Caco-2 (cell line): Measurements from ENCODE around the gene MRLN. TPM values are rescaled to one million over a fixed set of nuclear protein-coding genes. Genes with fewer than 3 reads are reported as not detected.
"Not testable (repeated sequence)": the region's sequence is repeated elsewhere in the genome, so short reads cannot be mapped to it uniquely, and the experiment has no call there.

Experiments used
- BruUV-seq: library from RNA; stranded (reverse); fragments of 400-500 nt; replicated peaks from 2 replicates; lab custom pipeline; 2021; lab: Mats Ljungman, UMichigan
- CTCF ChIA-PET: fragments of 300-600 bp; sonication (Branson Sonifier 250); formaldehyde crosslinking; loops from one replicate; lab custom pipeline; 2022; ENCODE audit warnings: antibody characterized with exemption; lab: Charles Lee
- POLR2A ChIA-PET: fragments of 300-600 bp; sonication (Branson Sonifier 250); formaldehyde crosslinking; loops from one replicate; lab custom pipeline; 2022; ENCODE audit warnings: antibody characterized with exemption; lab: Charles Lee
- DNase-seq, 2 experiments: peaks; one replicate each; pipeline versions ENCODE4 v3.0.0 to v3.0.0-alpha.2; 2020 to 2022
- H3K27me3 ChIP-seq: replicated peaks from 2 replicates; pipeline ENCODE4 v1.6.0; 2011; ENCODE audit warnings: low read length; ENCODE audit not compliant: control insufficient read depth, insufficient read depth
- H3K36me3 ChIP-seq: 2 replicates; pipeline ENCODE4 v1.5.1; 2011; ENCODE audit warnings: low read length; ENCODE audit not compliant: control insufficient read depth, insufficient read depth
- H3K4me1 ChIP-seq: fragments of 250-450 bp; sonication (Bioruptor Pico); 2 replicates; pipeline ENCODE4 v1.5.1; 2020; ENCODE audit warnings: mild to moderate bottlenecking
- H3K4me3 ChIP-seq: 2 replicates; pipeline ENCODE4 v1.5.1; 2011; ENCODE audit warnings: low read depth, mild to moderate bottlenecking, control low read depth, low read length
- H3K9me3 ChIP-seq: fragments of 250-450 bp; sonication (Bioruptor Pico); 2 replicates; pipeline ENCODE4 v1.5.1; 2020; ENCODE audit warnings: mild to moderate bottlenecking, moderate library complexity
- H3K27ac Mint-ChIP-seq: one replicate; pipeline ENCODE4 v1.8.0; 2022; ENCODE audit warnings: mixed read lengths; ENCODE audit not compliant: unreplicated experiment
- H3K27me3 Mint-ChIP-seq: one replicate; pipeline ENCODE4 v1.8.0; 2022; ENCODE audit warnings: mixed read lengths; ENCODE audit not compliant: insufficient read depth, unreplicated experiment
- H3K36me3 Mint-ChIP-seq: one replicate; pipeline ENCODE4 v1.8.0; 2022; ENCODE audit warnings: mild to moderate bottlenecking, mixed read lengths; ENCODE audit not compliant: insufficient read depth, unreplicated experiment
- H3K4me1 Mint-ChIP-seq: one replicate; pipeline ENCODE4 v1.8.0; 2022; ENCODE audit warnings: low read depth, mixed read lengths; ENCODE audit not compliant: unreplicated experiment
- H3K4me3 Mint-ChIP-seq: one replicate; pipeline ENCODE4 v1.8.0; 2022; ENCODE audit warnings: mild to moderate bottlenecking, moderate library complexity, mixed read lengths; ENCODE audit not compliant: unreplicated experiment
- H3K9me3 Mint-ChIP-seq: one replicate; pipeline ENCODE4 v1.8.0; 2022; ENCODE audit warnings: mixed read lengths; ENCODE audit not compliant: unreplicated experiment
- intact Hi-C: fragments of 100-400 bp; cut with micrococcal nuclease; formaldehyde crosslinking; loops from one replicate; pipeline ENCODE4 v1.10.0; 2022; ENCODE audit not compliant: unreplicated experiment
- total RNA-seq: library from RNA; stranded (reverse); gene quantifications from 2 replicates; pipeline ENCODE4 v1.2.3, GENCODE V29; 2022
- TF ChIP-seq, protein P1 (sequence below), 2 experiments: fragments of 200-600 bp in 1 of 2; IDR thresholded peaks; 1 replicate in 1 of 2; 2 replicates in 1 of 2; pipeline versions ENCODE4 v1.5.1 to v1.8.0; 2011 to 2022; ENCODE audit warnings: antibody characterized with exemption in 1 of 2, control low read depth in 1 of 2, inconsistent platforms in 1 of 2, low read depth in 1 of 2, low read length in 1 of 2, mild to moderate bottlenecking in 1 of 2, moderate library complexity in 1 of 2; ENCODE audit not compliant: insufficient read depth in 1 of 2, severe bottlenecking in 1 of 2, unreplicated experiment in 1 of 2

The MRLN gene
- total RNA-seq, 1 experiment from 2014 or later: 0.98 TPM

GRCh38 chr10:59748834-59749233, 4.4 kb downstream of the MRLN start:
- Mint-ChIP-seq H3K27ac (no peak overlapping the region), H3K4me3 (no peak overlapping the region), H3K4me1 (no peaks in the 10 kb centered on the region), H3K27me3 (peaks cover 16% of the 10 kb centered on the region), H3K36me3 (no peaks in the 10 kb centered on the region), H3K9me3 (peaks cover 10% of the 10 kb centered on the region)
- ChIA-PET POLR2A (no interaction called here), CTCF (interaction anchor here (0.7 kb wide), 1 partner anchor 179 kb away, joined by 3 read pairs; no protein-coding TSS in a partner anchor)
- no TSS peak for BruUV-seq
- TF ChIP-seq, protein P1, sequence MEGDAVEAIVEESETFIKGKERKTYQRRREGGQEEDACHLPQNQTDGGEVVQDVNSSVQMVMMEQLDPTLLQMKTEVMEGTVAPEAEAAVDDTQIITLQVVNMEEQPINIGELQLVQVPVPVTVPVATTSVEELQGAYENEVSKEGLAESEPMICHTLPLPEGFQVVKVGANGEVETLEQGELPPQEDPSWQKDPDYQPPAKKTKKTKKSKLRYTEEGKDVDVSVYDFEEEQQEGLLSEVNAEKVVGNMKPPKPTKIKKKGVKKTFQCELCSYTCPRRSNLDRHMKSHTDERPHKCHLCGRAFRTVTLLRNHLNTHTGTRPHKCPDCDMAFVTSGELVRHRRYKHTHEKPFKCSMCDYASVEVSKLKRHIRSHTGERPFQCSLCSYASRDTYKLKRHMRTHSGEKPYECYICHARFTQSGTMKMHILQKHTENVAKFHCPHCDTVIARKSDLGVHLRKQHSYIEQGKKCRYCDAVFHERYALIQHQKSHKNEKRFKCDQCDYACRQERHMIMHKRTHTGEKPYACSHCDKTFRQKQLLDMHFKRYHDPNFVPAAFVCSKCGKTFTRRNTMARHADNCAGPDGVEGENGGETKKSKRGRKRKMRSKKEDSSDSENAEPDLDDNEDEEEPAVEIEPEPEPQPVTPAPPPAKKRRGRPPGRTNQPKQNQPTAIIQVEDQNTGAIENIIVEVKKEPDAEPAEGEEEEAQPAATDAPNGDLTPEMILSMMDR (IDR thresholded peaks at IDR 0.05; ENCODE audit: insufficient read depth in 1 of 2, low read depth in 1 of 2, low read length in 1 of 2, severe bottlenecking in 1 of 2, unreplicated experiment in 1 of 2): no peak
- intact Hi-C loops: no loop called here
- Histone ChIP-seq H3K27me3 (no peaks in the 10 kb centered on the region), H3K36me3 (no peaks in the 10 kb centered on the region), H3K4me3 (no peak overlapping the region), H3K9me3 (no peaks in the 10 kb centered on the region; the same call in 1 of the 2 replicates), H3K4me1 (no peaks in the 10 kb centered on the region)
- no peak for DNase-seq

GRCh38 chr10:59745163-59745650, 8.0 kb downstream of the MRLN start:
- H3K27me3 Mint-ChIP-seq: peaks cover under 1% of the 10 kb centered on the region
- no peak overlapping the region for H3K27ac Mint-ChIP-seq
- H3K36me3 ChIP-seq: no peaks in the 10 kb centered on the region
- no peak for DNase-seq
- H3K4me1 Mint-ChIP-seq: no peaks in the 10 kb centered on the region
- H3K27me3 ChIP-seq: no peaks in the 10 kb centered on the region
- TF ChIP-seq, protein P1 (IDR thresholded peaks at IDR 0.05; ENCODE audit: insufficient read depth in 1 of 2, low read depth in 1 of 2, low read length in 1 of 2, severe bottlenecking in 1 of 2, unreplicated experiment in 1 of 2): no peak
- intact Hi-C loops: no loop called here
- no TSS peak for BruUV-seq
- no peak overlapping the region for H3K4me3 ChIP-seq
- no peak overlapping the region for H3K4me3 Mint-ChIP-seq
- H3K36me3 Mint-ChIP-seq: no peaks in the 10 kb centered on the region
- peaks cover 10% of the 10 kb centered on the region for H3K9me3 Mint-ChIP-seq
- no peaks in the 10 kb centered on the region for H3K4me1 ChIP-seq
- ChIA-PET CTCF (no interaction called here), POLR2A (no interaction called here)
- peaks cover 3% of the 10 kb centered on the region for H3K9me3 ChIP-seq

GRCh38 chr10:59744762-59745161, 8.5 kb downstream of the MRLN start:
- H3K27ac Mint-ChIP-seq, H3K4me1 ChIP-seq, H3K9me3 ChIP-seq, POLR2A ChIA-PET, DNase-seq, intact Hi-C loops, H3K27me3 ChIP-seq, CTCF ChIA-PET, H3K4me1 Mint-ChIP-seq, H3K36me3 Mint-ChIP-seq, H3K4me3 ChIP-seq, H3K36me3 ChIP-seq, BruUV-seq, H3K4me3 Mint-ChIP-seq, H3K27me3 Mint-ChIP-seq: not testable (repeated sequence)
- peaks cover 10% of the 10 kb centered on the region for H3K9me3 Mint-ChIP-seq

- CTCF ChIA-PET, POLR2A ChIA-PET, H3K4me3 ChIP-seq, H3K36me3 Mint-ChIP-seq, DNase-seq, H3K4me3 Mint-ChIP-seq, H3K4me1 Mint-ChIP-seq, H3K27ac Mint-ChIP-seq, H3K4me1 ChIP-seq, intact Hi-C loops, H3K36me3 ChIP-seq, BruUV-seq, H3K27me3 Mint-ChIP-seq, H3K9me3 ChIP-seq, H3K27me3 ChIP-seq: not testable (repeated sequence)
- H3K9me3 Mint-ChIP-seq: peaks cover 10% of the 10 kb centered on the region
These were observed 9.1 kb downstream of the MRLN start for GRCh38 chr10:59744156-59744555.
